K562 (cell line): ENCODE results near the gene MOAP1. TPM values are rescaled to one million over a fixed set of nuclear protein-coding genes. Genes with fewer than 3 reads are reported as not detected.

ENCODE experiments used
- ATAC-seq: fragments of 200-7000 bp; cut with Tn5 transposase; 3 replicates; pipeline ENCODE4 v1.9.1; 2020; ENCODE audit warnings: moderate library complexity
- BruUV-seq: library from RNA; stranded (reverse); fragments of 400-500 nt; replicated peaks from 2 replicates; lab custom pipeline; 2021; lab: Mats Ljungman, UMichigan
- CTCF ChIA-PET: fragments of 300-600 bp; formaldehyde crosslinking; extraction: SDS; loops from one replicate; lab custom pipeline; 2021; ENCODE audit warnings: low intra/inter-chr PET ratio; lab: Yijun Ruan, JAX
- POLR2A ChIA-PET: fragments of 300-600, 350-650 bp; sonication (Branson Sonifier 250); formaldehyde crosslinking; extraction: SDS; loops from one replicate; lab custom pipeline; 2021; ENCODE audit warnings: antibody characterized with exemption, inconsistent platforms; lab: Yijun Ruan, JAX
- DNase-seq, 4 experiments: peaks; one replicate each; pipeline versions ENCODE4 v3.0.0 to v3.0.0-alpha.2; 2011 to 2018; ENCODE audit warnings: low spot score in 3 of 4, mixed read lengths in 3 of 4; ENCODE audit errors: extremely low read depth in 1 of 4
- FAIRE-seq: peaks from 2 replicates; lab custom pipeline; 2011; peaks lifted over from hg19 to GRCh38; lab: Jason Lieb, UNC
- H2AFZ ChIP-seq: 2 replicates; pipeline ENCODE4 v1.6.0; 2011; ENCODE audit warnings: low read depth, low read length, control low read depth, inconsistent platforms
- H3K27ac ChIP-seq: fragments of 200-600 bp; 3 replicates; pipeline ENCODE4 v1.8.0; 2011; ENCODE audit warnings: low read depth, mild to moderate bottlenecking, control low read depth, inconsistent platforms, low read length, moderate library complexity, mixed read lengths; ENCODE audit errors: extremely low read depth
- H3K27me3 ChIP-seq, 2 experiments: fragments of 300-600 bp in 1 of 2; 2 replicates in 1 of 2; 3 replicates in 1 of 2; pipeline versions ENCODE4 v1.6.0 to v1.8.0; 2011; ENCODE audit warnings: inconsistent platforms in 2 of 2, low read length in 2 of 2, mild to moderate bottlenecking in 1 of 2, mixed read lengths in 1 of 2, moderate library complexity in 1 of 2; ENCODE audit not compliant: control insufficient read depth in 2 of 2, insufficient read depth in 2 of 2
- H3K36me3 ChIP-seq: fragments of 300-600 bp; 3 replicates; pipeline ENCODE4 v1.8.0; 2011; ENCODE audit warnings: mild to moderate bottlenecking, low read length, inconsistent platforms; ENCODE audit not compliant: control insufficient read depth, insufficient read depth
- H3K4me1 ChIP-seq, 2 experiments: fragments of 200-600 bp in 1 of 2; replicated peaks in 1 of 2; 2 replicates in 1 of 2; 3 replicates in 1 of 2; pipeline versions ENCODE4 v1.5.1 to v1.8.0; 2011; ENCODE audit warnings: inconsistent platforms in 2 of 2, low read length in 2 of 2, mild to moderate bottlenecking in 1 of 2, mixed read lengths in 1 of 2, moderate library complexity in 1 of 2; ENCODE audit not compliant: control insufficient read depth in 2 of 2, insufficient read depth in 2 of 2
- H3K4me2 ChIP-seq: 2 replicates; pipeline ENCODE4 v1.6.1; 2011; ENCODE audit warnings: low read length, control low read depth, inconsistent platforms, mixed read lengths; ENCODE audit not compliant: insufficient read depth
- H3K4me3 ChIP-seq: fragments of 200-600 bp; sonication (generic), shearing (Covaris generic); 2 replicates; pipeline ENCODE4 v1.5.1; 2016; ENCODE audit warnings: control low read depth, inconsistent platforms
- H3K79me2 ChIP-seq: fragments of 200-600 bp; 3 replicates; pipeline ENCODE4 v1.8.0; 2011; ENCODE audit warnings: low read length, inconsistent platforms; ENCODE audit not compliant: control insufficient read depth, insufficient read depth
- H3K9ac ChIP-seq, 2 experiments: 2 replicates each; pipeline versions ENCODE4 v1.6.0 to v1.6.1; 2011; ENCODE audit warnings: low read depth in 2 of 2, low read length in 2 of 2, control low read depth in 1 of 2, inconsistent platforms in 1 of 2, mild to moderate bottlenecking in 1 of 2, mixed read lengths in 1 of 2; ENCODE audit not compliant: insufficient read depth in 1 of 2
- H3K9me1 ChIP-seq: one replicate; pipeline ENCODE4 v1.6.0; 2011; ENCODE audit warnings: inconsistent platforms, mild to moderate bottlenecking, low read length, moderate library complexity; ENCODE audit not compliant: control insufficient read depth, insufficient read depth
- H3K9me3 ChIP-seq: replicated peaks from 2 replicates; pipeline ENCODE4 v1.5.1; 2011; ENCODE audit warnings: low read depth, low read length, inconsistent platforms; ENCODE audit not compliant: control insufficient read depth, insufficient read depth
- H4K20me1 ChIP-seq: replicated peaks from 2 replicates; pipeline ENCODE4 v1.6.1; 2011; ENCODE audit warnings: low read length, inconsistent platforms, mixed read lengths; ENCODE audit not compliant: control insufficient read depth, insufficient read depth
- GABPB1 ChIP-seq: sonication (generic); formaldehyde crosslinking; IDR thresholded peaks from 2 replicates; pipeline ENCODE4 v1.8.0; 2022; ENCODE audit warnings: mild to moderate bottlenecking, missing genetic modification reagents
- NELFE ChIP-seq: IDR thresholded peaks from 2 replicates; pipeline ENCODE4 v1.6.1; 2011; ENCODE audit warnings: mild to moderate bottlenecking; ENCODE audit not compliant: insufficient read depth, insufficient read length
- NRF1 ChIP-seq, 2 experiments: fragments of 450-650 bp; IDR thresholded peaks in 1 of 2; conservative IDR thresholded peaks in 1 of 2; 2 replicates each; pipeline ENCODE4 v1.6.1; 2014; ENCODE audit warnings: mild to moderate bottlenecking in 2 of 2
- ZNF217 ChIP-seq: sonication (generic); formaldehyde crosslinking; IDR thresholded peaks from 2 replicates; pipeline ENCODE4 v1.8.0; 2022; ENCODE audit warnings: mild to moderate bottlenecking, missing genetic modification reagents
- WGBS: fragments of 100-300 bp; shearing (Covaris generic); methylation state at CpG from one replicate; pipeline ENCODE4 v1.1.6; 2016; ENCODE audit warnings: low coverage, mixed read lengths; ENCODE audit not compliant: insufficient coverage; ENCODE audit errors: missing lambda C conversion rate; 5-methylcytosine and 5-hydroxymethylcytosine counted together
- in situ Hi-C: fragments of 300-500 bp; cut with MboI; formaldehyde crosslinking; loops from 4 replicates; pipeline ENCODE4 v1.15.0; 2018; ENCODE audit warnings: inconsistent platforms, mixed read lengths
- intact Hi-C: fragments of 100-400 bp; cut with micrococcal nuclease; formaldehyde crosslinking; loops from 2 replicates; pipeline ENCODE4 v1.14.2; 2022
- polyA plus RNA-seq, 8 experiments: library from polyadenylated mRNA; depleted of rRNA in 4 of 8; stranded (reverse) in 5 of 8; unstranded in 3 of 8; fragments of >200 nt; fragmentation: Nextera tagmentation in 2 of 8; fragmentation: Illumina TruSeq in 1 of 8; extraction: Ambion mirVana in 2 of 8; extraction: Trizol in 1 of 8; gene quantifications; 2 replicates each; pipeline versions ENCODE4 v1.2.1 to v1.2.3, GENCODE V29; 2011 to 2014; ENCODE audit warnings: inconsistent platforms in 1 of 8, missing spikeins in 1 of 8
- total RNA-seq, 7 experiments: library from RNA; depleted of rRNA in 6 of 7; stranded (reverse); fragments of >200 nt in 6 of 7; fragmentation: Illumina TruSeq in 2 of 7; extraction: Trizol in 2 of 7; gene quantifications; 2 replicates each; pipeline versions ENCODE4 v1.2.1 to v1.2.3, GENCODE V29; 2011 to 2021; ENCODE audit warnings: low replicate concordance in 1 of 7

MOAP1 gene
- total and polyA plus RNA-seq, 9 of the 15 experiments (the other 6 are each of a cell fraction or from before 2014, with no cell fraction given): 1.5 to 14.4 (median 6.0) TPM

DNA sequence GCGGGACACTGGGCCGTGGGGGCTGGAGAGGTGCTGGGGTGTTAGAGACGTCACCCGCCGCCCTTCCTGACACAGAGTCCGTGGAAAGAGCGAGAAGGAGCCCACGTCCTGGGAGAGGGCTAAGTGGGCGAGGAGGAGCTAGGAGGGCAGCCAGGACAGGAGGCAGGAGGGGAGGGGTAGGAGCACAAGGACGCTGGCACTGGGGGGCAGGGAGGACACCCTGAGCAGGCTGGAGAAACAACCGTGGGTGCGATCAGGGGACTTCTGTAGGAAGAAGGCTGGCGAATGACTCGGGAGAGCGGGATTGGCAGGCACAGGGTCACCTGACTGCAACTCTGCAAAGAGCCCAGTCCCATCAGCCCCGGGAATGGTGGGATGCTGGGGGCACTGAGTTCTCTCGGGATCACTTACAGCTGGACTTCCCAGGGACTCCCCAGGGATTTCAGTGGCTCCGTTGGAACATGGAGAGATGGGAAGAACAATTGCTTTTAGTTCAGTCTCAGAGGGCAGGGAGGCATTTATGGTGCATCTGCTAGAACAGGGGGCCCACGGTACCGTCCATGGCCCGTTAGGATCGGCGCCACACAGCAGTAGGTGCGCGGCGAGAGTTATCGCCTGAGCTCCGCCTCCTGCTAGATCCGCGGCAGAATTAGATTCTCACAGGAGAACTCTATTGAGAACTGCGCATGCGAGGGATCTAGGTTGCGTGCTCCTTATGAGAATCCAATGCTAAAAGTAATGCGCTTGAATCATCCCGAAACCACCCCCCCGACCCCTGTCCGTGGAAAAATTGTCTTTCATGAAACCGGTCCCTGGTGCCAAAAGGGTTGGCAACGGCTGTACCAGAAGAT lies 46.7 kb upstream of the MOAP1 start:
- Histone ChIP-seq H3K9me1 (no peaks in the 10 kb centered on the region), H2AFZ (no peak overlapping the region), H3K79me2 (no peaks in the 10 kb centered on the region), H4K20me1 (no peaks in the 10 kb centered on the region), H3K4me2 (no peak overlapping the region), H3K9ac (no peak overlapping the region; a peak in 1 of 4 replicates), H3K27me3 (0 out of 5 replicates have a peak, but pooled peaks cover 0 to 4% of the 10 kb centered on the region in 2 experiments), H3K4me3 (no peak overlapping the region), H3K4me1 (peaks cover 0 to 4% of the 10 kb centered on the region in 2 experiments; a peak in 1 of 5 replicates), H3K9me3 (no peaks in the 10 kb centered on the region), H3K36me3 (peaks cover 22% of the 10 kb centered on the region; the same call in 2 of the 3 replicates), H3K27ac (no peak overlapping the region)
- FAIRE-seq (no peak), DNase-seq (no peak), ATAC-seq (no peak)
- 47% methylated on average over 26 of the region's 39 CpGs for WGBS
- TF ChIP-seq NRF1 (conservative IDR thresholded peaks at IDR 0.05 in 1 of 2, IDR thresholded peaks at IDR 0.05 in 1 of 2) (0 out of 4 replicates have a peak, but pooled peaks have one; percentile 22 to 27), GABPB1 (CRISPR knock-in tag) (no peak), ZNF217 (CRISPR knock-in tag) (no peak), NELFE (no peak)
- ChIA-PET POLR2A (interaction anchor here (0.7 kb wide), 1 partner anchor 47 kb away, joined by 3 read pairs; the partner anchor contains the start of genes LYSET and MOAP1), CTCF (no interaction called here)
- no TSS peak for BruUV-seq
- in situ Hi-C loops (no loop called here), intact Hi-C loops (loop anchor here (5.0 to 10.0 kb wide), 2 partner anchors 243 to 386 kb away; no protein-coding TSS in a partner anchor)
